HG03196 (cell line): ENCODE results near the gene FRMD8.

Source experiments
- ATAC-seq: cut with Tn5 transposase; IDR thresholded peaks from one replicate; pipeline ENCODE4 v1.9.1; 2021; ENCODE audit not compliant: unreplicated experiment

The FRMD8 gene

GRCh38 chr11:65373839-65374580 is 12.4 kb upstream of the FRMD8 start:
- ATAC-seq: no peak

- no peak for ATAC-seq
Observed at GRCh38 chr11:65375012-65375411, 11.4 kb upstream of the FRMD8 start.

GRCh38 chr11:65376138-65376713 is 10.2 kb upstream of the FRMD8 start:
- ATAC-seq: no peak

GRCh38 chr11:65377036-65377435 is 9.4 kb upstream of the FRMD8 start:
- ATAC-seq: no peak

GRCh38 chr11:65377777-65378176 is 8.7 kb upstream of the FRMD8 start:
- ATAC-seq: no peak

- no peak for ATAC-seq
Observed at GRCh38 chr11:65378208-65378927, 8.1 kb upstream of the FRMD8 start.

GRCh38 chr11:65378928-65379638 is 7.4 kb upstream of the FRMD8 start:
- ATAC-seq: no peak

GRCh38 chr11:65379698-65380459 is 6.6 kb upstream of the FRMD8 start:
- no peak for ATAC-seq

- ATAC-seq: no peak
Observed at GRCh38 chr11:65380460-65381119, 5.8 kb upstream of the FRMD8 start.

GRCh38 chr11:65381716-65382032 is 4.8 kb upstream of the FRMD8 start:
- ATAC-seq: no peak

GRCh38 chr11:65382033-65382803 is 4.2 kb upstream of the FRMD8 start, which contains the start of gene SLC25A45:
Gene SLC25A45 (minus strand): TSS chr11:65382646. CDS start chr11:65381951, 695 bp downstream.
- peak; percentile 65 for ATAC-seq

- ATAC-seq: no peak
Observed at GRCh38 chr11:65382804-65383368, 3.6 kb upstream of the FRMD8 start.

GRCh38 chr11:65383778-65384177 is 2.7 kb upstream of the FRMD8 start:
- ATAC-seq: no peak

GRCh38 chr11:65384301-65384889 is 2.0 kb upstream of the FRMD8 start:
- ATAC-seq: no peak

GRCh38 chr11:65388731-65389130 is 2.3 kb downstream of the FRMD8 start:
- no peak for ATAC-seq

- ATAC-seq: no peak
Observed at GRCh38 chr11:65389294-65389980, 3.0 kb downstream of the FRMD8 start.

GRCh38 chr11:65390099-65390941 is 3.9 kb downstream of the FRMD8 start:
- ATAC-seq: no peak
